Transverse colon (tissue), 4 donors: Measurements from ENCODE around the gene MYBL2. TPM values are rescaled to one million over a fixed set of nuclear protein-coding genes. Genes with fewer than 3 reads are reported as not detected.

ENCODE experiments used
- DNase-seq: peaks from one replicate; pipeline ENCODE4 v3.0.0-alpha.2; 2019
- H3K27ac ChIP-seq, 4 donors: fragments of 200-600 bp; sonication (generic); 2 replicates each; pipeline ENCODE4 v1.5.1; 2016 to 2018; ENCODE audit warnings: inconsistent platforms in 4 of 4
- H3K27me3 ChIP-seq: fragments of 200-600 bp; sonication (generic); 2 replicates; pipeline ENCODE4 v1.5.1; 2017; ENCODE audit warnings: inconsistent platforms
- H3K36me3 ChIP-seq, 4 donors: fragments of 200-600 bp; sonication (generic); 2 replicates each; pipeline ENCODE4 v1.5.1; 2017 to 2019; ENCODE audit warnings: inconsistent platforms in 4 of 4
- H3K4me1 ChIP-seq, 4 donors: fragments of 200-600 bp; sonication (generic); 2 replicates each; pipeline ENCODE4 v1.5.1; 2017 to 2020; ENCODE audit warnings: inconsistent platforms in 4 of 4
- H3K4me3 ChIP-seq, 4 donors: fragments of 200-600 bp; sonication (generic); 1 replicate in 1 of 4; 2 replicates in 3 of 4; pipeline versions ENCODE4 v1.5.1 to v1.6.1; 2017 to 2019; ENCODE audit warnings: inconsistent platforms in 4 of 4
- H3K9me3 ChIP-seq, 2 donors: fragments of 200-600 bp; sonication (generic); 2 replicates each; pipeline ENCODE4 v1.5.1; 2017 to 2019; ENCODE audit warnings: inconsistent platforms in 2 of 2
- EP300 ChIP-seq: sonication (generic); formaldehyde crosslinking; IDR thresholded peaks from one replicate; pipeline ENCODE4 v1.6.1; 2017; ENCODE audit warnings: antibody characterized with exemption, low read depth
- POLR2A ChIP-seq: fragments of 450-650 bp; IDR thresholded peaks from one replicate; pipeline ENCODE4 v1.6.1; 2016; ENCODE audit warnings: antibody characterized with exemption, mild to moderate bottlenecking, moderate library complexity
- POLR2AphosphoS5 ChIP-seq, 3 donors: sonication (generic); formaldehyde crosslinking; IDR thresholded peaks; one replicate each; pipeline ENCODE4 v1.6.1; 2016; ENCODE audit warnings: antibody characterized with exemption in 3 of 3
- WGBS, 2 donors: methylation state at CpG; one replicate each; pipeline ENCODE4 v1.1.5; 2018; ENCODE audit warnings: low coverage in 1 of 2; 5-methylcytosine and 5-hydroxymethylcytosine counted together
- in situ Hi-C, 4 donors: fragments of 200-750 bp; cut with MboI; loops; one replicate each; pipeline versions ENCODE4 v1.15.0 to v1.15.1; 2017; ENCODE audit warnings: low sequenced_read_pairs in 3 of 4, low pct_ligation_motif_present in 1 of 4, low pct_unique_long_range_greater_than_20kb in 1 of 4
- intact Hi-C: fragments of 100-400 bp; cut with DNase I; formaldehyde crosslinking; loops from one replicate; pipeline ENCODE4 v1.15.1; 2023; ENCODE audit warnings: low total_unique reads
- total RNA-seq, 4 donors: library from RNA; depleted of rRNA; stranded (reverse); fragments of >200 nt; gene quantifications; one replicate each; pipeline ENCODE4 v1.1.0, GENCODE V29; 2016
- TF ChIP-seq, protein P1 (sequence below), 5 experiments: fragments of 200-600 bp in 3 of 5; fragments of 450-650 bp in 2 of 5; sonication (generic) in 3 of 5; IDR thresholded peaks; 1 replicate in 2 of 5; 2 replicates in 3 of 5; pipeline ENCODE4 v1.5.1; 2016 to 2017; ENCODE audit warnings: antibody characterized with exemption in 5 of 5, inconsistent platforms in 3 of 5, mild to moderate bottlenecking in 2 of 5, moderate library complexity in 1 of 5

The MYBL2 gene
- total RNA-seq, 4 donors from 2014 or later = 1.1 to 134 (median 2.2) TPM

DNA sequence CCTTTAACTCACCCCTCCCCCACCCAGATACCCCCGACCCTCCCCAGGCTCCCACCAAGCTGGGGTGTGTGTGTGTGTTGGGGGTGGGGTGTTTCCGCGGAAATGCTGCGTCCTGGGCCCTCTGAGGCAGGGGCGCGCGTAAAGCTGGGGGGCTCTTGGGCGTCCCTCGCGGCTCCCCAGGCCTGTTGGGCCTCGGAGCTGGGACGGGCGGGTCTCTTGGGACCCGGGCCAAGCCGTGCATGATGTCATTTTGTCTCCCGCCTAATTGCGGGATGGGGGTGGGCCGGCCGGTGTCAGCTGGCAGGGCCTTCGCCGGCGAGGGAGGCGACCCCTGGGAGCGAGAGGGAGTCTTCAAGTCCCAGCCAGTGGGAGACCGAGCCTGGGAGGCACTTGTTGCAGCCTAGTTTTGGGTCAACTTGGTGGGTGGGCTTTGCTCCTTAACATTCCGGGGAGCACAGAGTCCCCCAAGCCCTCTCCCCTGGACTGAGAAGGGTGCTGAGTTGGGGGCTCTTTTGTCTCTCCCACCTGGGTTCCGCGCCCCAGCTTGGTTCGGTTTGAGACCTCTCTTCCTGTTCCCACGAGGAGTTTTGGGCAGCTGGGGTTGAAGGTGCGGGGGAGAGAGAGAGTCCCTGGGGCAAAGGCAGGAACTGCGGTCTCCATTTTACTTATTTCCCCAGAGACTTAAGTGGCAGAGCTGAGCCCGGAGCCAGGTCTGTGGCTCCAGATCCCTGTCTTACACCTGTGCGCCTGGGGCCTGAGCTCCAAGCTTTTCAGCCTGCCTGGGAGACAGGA lies 623 bp downstream of the MYBL2 start:
- Histone ChIP-seq H3K4me1 (peaks cover 0 to 24% (median 18%) of the 10 kb centered on the region in 4 donors), H3K27ac (no peak overlapping the region), H3K4me3 (peak overlapping the region in 3 of 4 donors; percentile 39 to 53 (median 42)), H3K36me3 (no peaks in the 10 kb centered on the region), H3K9me3 (no peaks in the 10 kb centered on the region), H3K27me3 (peaks cover 31% of the 10 kb centered on the region)
- intact Hi-C loops = no loop called here
- in situ Hi-C loops = no loop called here
- TF ChIP-seq POLR2A = no peak
- TF ChIP-seq POLR2AphosphoS5 (IDR thresholded peaks at IDR 0.05) = no peak
- TF ChIP-seq, protein P1, sequence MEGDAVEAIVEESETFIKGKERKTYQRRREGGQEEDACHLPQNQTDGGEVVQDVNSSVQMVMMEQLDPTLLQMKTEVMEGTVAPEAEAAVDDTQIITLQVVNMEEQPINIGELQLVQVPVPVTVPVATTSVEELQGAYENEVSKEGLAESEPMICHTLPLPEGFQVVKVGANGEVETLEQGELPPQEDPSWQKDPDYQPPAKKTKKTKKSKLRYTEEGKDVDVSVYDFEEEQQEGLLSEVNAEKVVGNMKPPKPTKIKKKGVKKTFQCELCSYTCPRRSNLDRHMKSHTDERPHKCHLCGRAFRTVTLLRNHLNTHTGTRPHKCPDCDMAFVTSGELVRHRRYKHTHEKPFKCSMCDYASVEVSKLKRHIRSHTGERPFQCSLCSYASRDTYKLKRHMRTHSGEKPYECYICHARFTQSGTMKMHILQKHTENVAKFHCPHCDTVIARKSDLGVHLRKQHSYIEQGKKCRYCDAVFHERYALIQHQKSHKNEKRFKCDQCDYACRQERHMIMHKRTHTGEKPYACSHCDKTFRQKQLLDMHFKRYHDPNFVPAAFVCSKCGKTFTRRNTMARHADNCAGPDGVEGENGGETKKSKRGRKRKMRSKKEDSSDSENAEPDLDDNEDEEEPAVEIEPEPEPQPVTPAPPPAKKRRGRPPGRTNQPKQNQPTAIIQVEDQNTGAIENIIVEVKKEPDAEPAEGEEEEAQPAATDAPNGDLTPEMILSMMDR (IDR thresholded peaks at IDR 0.05) = no peak
- TF ChIP-seq EP300 = no peak
- WGBS, 2 donors = 19% methylated on average over 17 of the region's 34 CpGs; no CpG with 5 or more reads in 1 of the 2 donors
- no peak for DNase-seq

GRCh38 chr20:43669332-43669731 lies 2.4 kb downstream of the MYBL2 start:
- intact Hi-C loops (no loop called here), in situ Hi-C loops (no loop called here)
- TF ChIP-seq POLR2AphosphoS5 (IDR thresholded peaks at IDR 0.05) = no peak
- TF ChIP-seq POLR2A = no peak
- TF ChIP-seq, protein P1 (IDR thresholded peaks at IDR 0.05) = no peak
- TF ChIP-seq EP300 = no peak
- WGBS, 2 donors = 40 to 84% methylated on average over 1 to 3 of the region's 3 CpGs
- Histone ChIP-seq H3K27me3 (peaks cover 31% of the 10 kb centered on the region), H3K9me3 (no peaks in the 10 kb centered on the region), H3K4me1 (peaks cover 0 to 14% (median 13%) of the 10 kb centered on the region in 4 donors), H3K27ac (no peak overlapping the region), H3K36me3 (no peaks in the 10 kb centered on the region), H3K4me3 (no peak overlapping the region)
- DNase-seq = no peak

DNA sequence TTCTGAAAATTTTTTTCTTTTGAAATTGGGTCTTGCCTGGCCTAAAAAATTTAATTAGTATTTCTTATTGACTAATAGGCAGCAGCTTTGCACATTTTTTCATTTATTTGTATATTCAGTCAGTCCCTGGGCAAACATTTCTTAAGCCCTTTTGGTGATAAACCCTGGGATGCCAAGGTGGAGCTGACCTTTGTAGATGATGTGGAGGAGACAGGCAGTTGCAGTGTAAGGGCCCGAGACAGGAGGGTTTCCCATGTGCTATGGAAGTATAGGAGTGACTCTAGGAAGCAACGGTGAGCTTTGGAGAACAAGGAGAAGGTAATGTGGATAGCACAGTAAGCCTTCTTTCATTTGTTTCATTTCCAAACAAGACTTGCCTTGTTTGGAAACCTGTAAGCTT lies 3.5 kb downstream of the MYBL2 start:
- in situ Hi-C loops = no loop called here
- no peak overlapping the region for H3K27ac ChIP-seq
- H3K27me3 ChIP-seq = peaks cover 31% of the 10 kb centered on the region
- intact Hi-C loops = no loop called here
- peaks cover 0 to 14% (median 13%) of the 10 kb centered on the region in 4 donors for H3K4me1 ChIP-seq
- no peak overlapping the region for H3K4me3 ChIP-seq
- WGBS, 2 donors = 94% methylated on average over 2 of the region's 2 CpGs
- H3K36me3 ChIP-seq = no peaks in the 10 kb centered on the region
- no peak for DNase-seq
- no peaks in the 10 kb centered on the region for H3K9me3 ChIP-seq
- TF ChIP-seq POLR2AphosphoS5 (IDR thresholded peaks at IDR 0.05) (no peak), EP300 (no peak), POLR2A (no peak)
- TF ChIP-seq, protein P1 (IDR thresholded peaks at IDR 0.05) = no peak

- Histone ChIP-seq H3K36me3 (no peaks in the 10 kb centered on the region), H3K27ac (no peak overlapping the region), H3K4me3 (no peak overlapping the region), H3K4me1 (no peaks in the 10 kb centered on the region), H3K9me3 (no peaks in the 10 kb centered on the region), H3K27me3 (no peaks in the 10 kb centered on the region)
- in situ Hi-C loops (loop anchor here in 1 of 4 donors (25.0 kb wide), 1 partner anchor 239 kb away; no protein-coding TSS in a partner anchor), intact Hi-C loops (no loop called here)
- 94% methylated on average over 5 of the region's 5 CpGs for WGBS, 2 donors
- TF ChIP-seq POLR2AphosphoS5 (IDR thresholded peaks at IDR 0.05) (no peak), POLR2A (no peak), EP300 (no peak)
- TF ChIP-seq, protein P1 (IDR thresholded peaks at IDR 0.05) = no peak
- no peak for DNase-seq
Observed at GRCh38 chr20:43676368-43676767, 9.5 kb downstream of the MYBL2 start.
